Erythroblast (primary cell): ENCODE data around the gene AKR1B15.

Experiments
- DNase-seq, 2 experiments: peaks; one replicate each; lab custom pipeline; 2025; lab: John Stamatoyannopoulos, UW
- GATA1 ChIP-seq: IDR thresholded peaks from 2 replicates; pipeline ENCODE4 v1.6.1; 2011; ENCODE audit warnings: low read depth, mild to moderate bottlenecking, control low read depth, low read length, moderate library complexity
- POLR2A ChIP-seq: IDR thresholded peaks from 2 replicates; pipeline ENCODE4 v1.6.1; 2011; ENCODE audit warnings: mild to moderate bottlenecking, low read length

The AKR1B15 gene

GRCh38 chr7:134627775-134628153 is 78.9 kb downstream of the AKR1B15 start:
- no peak for DNase-seq
- TF ChIP-seq POLR2A (no peak), GATA1 (no peak)

GRCh38 chr7:134629445-134629844 is 80.5 kb downstream of the AKR1B15 start:
- TF ChIP-seq POLR2A = no peak
- no peak for TF ChIP-seq GATA1
- DNase-seq = no peak
